ENCODE data around the gene ANTKMT.

DNA sequence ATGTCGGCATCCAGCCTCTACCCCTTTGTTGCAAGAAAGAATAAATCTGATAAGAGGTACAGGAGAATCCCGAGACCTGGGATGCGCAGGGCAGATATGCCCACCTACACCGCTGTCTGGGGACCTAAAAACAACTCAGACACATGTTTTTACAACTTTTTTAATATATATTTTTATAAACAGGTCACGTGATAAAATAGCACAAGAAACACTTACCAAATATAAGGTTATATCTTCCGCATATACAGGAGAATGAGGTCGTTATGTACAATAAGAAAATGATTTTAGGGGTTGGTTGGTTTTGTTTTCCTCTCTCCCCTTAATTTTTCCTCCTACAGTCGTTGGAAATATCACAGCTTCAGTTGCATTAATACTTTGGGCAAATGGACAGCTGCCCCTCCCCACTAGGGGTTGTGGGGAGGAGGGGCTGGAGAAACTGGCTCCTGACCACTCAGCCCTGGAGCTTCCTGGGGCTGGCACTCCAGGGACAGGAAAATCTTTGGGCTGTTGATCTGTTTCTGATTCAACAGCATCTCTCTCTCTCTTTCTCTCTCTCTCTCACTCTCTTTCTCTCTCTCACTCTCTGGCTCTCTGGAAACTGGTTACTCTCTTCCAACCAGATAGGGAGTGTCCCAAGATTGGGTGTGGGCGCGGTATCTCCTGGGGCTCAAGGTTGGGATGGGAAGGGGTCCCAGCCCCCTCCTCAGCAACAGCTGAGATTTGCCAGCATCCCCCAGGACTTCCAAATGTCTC, 28.4 kb upstream of the ANTKMT start:
- TF ChIP-seq POLR2A (IDR thresholded peaks at IDR 0.05) (no peak), CTCF (IDR thresholded peaks at IDR 0.05) (no peak)

Data from vagina (tissue), 2 donors.